Measurements from ENCODE around the gene OR2F1.
"Not testable (repeated sequence)": the region's sequence is repeated elsewhere in the genome, so short reads cannot be mapped to it uniquely, and the experiment has no call there.

The OR2F1 gene

GRCh38 chr7:144009361-144009760 lies 54.7 kb downstream of the OR2F1 start:
- DNase-seq (ENCODE audit: low spot score): no peak

- DNase-seq (ENCODE audit: low spot score): not testable (repeated sequence)
Observed at GRCh38 chr7:144010061-144010460, 55.4 kb downstream of the OR2F1 start.

GRCh38 chr7:144010821-144011220 lies 56.2 kb downstream of the OR2F1 start:
- DNase-seq (ENCODE audit: low spot score): not testable (repeated sequence)

- peak; percentile 10 for DNase-seq (ENCODE audit: low spot score)
Observed at GRCh38 chr7:144011458-144012230, 57.0 kb downstream of the OR2F1 start.

All from Ammon's horn (tissue), 1 donor.